GM18508 (cell line): ENCODE measurements around the gene PTTG1.
A peak's percentile ranks its signal among the peaks of the same experiment; 100 is the strongest.
"Not testable (repeated sequence)": the region's sequence is repeated elsewhere in the genome, so short reads cannot be mapped to it uniquely, and the experiment has no call there.

ENCODE experiments used
- ATAC-seq: cut with Tn5 transposase; IDR thresholded peaks from one replicate; pipeline ENCODE4 v1.9.1; 2021; ENCODE audit warnings: moderate number of reproducible peaks; ENCODE audit not compliant: insufficient read depth, unreplicated experiment

PTTG1 gene

DNA sequence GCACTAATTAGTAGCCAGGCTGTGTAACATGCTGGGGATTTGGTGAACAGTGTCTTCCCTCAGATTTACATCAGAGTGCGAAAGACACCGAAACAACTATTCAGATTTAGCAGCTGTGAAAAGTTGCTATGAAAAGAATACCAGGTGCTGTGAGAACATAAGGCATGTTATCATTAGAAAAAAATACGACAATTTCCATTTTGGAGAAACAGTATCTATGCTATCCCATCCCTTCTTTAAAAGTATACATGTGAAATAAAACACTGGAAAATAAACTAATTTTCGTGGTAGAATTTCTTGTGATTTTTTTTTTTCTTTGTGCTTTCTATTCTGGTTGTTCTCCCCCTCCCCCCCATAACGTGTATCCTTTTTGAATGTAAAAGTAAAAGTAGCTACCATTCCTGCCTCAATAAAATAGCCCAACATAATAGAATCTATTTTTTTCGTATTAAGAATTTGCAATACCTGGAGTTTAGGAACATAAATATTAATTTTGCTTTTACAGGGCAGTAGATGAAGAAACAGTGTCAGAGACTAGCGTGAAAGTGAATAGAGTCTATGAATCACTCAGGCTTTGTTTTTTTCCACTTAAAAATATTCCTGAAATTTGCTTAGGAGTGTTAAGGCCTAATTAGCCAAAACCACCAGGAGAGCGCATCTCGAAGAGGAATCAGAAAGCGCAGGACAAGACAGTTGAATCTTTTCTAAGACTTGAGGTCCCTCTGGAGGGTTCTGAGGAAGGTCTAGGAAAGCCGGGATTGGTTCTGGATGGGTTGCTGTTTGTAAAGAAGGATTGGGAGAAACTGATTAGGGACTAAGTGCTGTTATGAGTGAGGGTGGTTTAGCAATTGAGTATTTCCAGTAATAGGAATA, 2.0 kb upstream of the PTTG1 start:
- ATAC-seq = no peak

- ATAC-seq = no peak
These were observed 1.4 kb upstream of the PTTG1 start for GRCh38 chr5:160420331-160420610.

DNA sequence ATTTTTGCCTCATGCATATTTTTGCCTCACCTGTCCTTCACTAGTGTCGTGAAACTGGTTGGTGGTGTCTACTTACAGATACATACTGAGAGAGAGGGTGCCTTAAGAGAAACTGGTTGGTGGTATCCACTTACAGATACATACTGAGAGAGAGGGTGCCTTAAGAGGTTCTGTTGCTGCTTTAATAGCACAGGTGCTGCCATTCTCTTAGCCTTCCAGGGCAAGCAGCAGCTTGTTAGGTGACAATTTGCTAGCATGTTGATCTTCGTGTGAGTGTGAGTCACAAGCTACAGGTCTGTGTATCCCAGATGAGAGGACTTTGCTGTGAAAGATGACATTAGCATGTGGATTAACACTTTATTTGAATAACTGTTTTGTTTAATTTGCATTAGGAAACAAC, 1.4 kb downstream of the PTTG1 start:
- ATAC-seq = no peak

DNA sequence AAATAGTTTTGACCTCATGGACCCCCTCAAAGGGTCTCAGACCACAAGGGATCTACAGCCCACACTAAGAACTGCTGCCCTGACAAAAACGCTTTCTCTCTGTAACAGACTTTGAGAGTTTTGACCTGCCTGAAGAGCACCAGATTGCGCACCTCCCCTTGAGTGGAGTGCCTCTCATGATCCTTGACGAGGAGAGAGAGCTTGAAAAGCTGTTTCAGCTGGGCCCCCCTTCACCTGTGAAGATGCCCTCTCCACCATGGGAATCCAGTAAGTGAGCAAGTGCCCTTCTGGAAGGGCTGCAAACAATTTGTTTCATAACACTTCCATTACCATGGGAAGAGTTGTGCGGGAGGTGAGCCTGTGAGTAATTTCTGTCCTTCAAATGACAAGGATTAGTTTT, 6.0 kb downstream of the PTTG1 start:
- no peak for ATAC-seq

- no peak for ATAC-seq
These were observed 10.5 kb downstream of the PTTG1 start for GRCh38 chr5:160432196-160432595.

GRCh38 chr5:160432787-160433186, 11.1 kb downstream of the PTTG1 start:
- ATAC-seq = no peak

- ATAC-seq = peak; percentile 56
These were observed 12.4 kb downstream of the PTTG1 start for GRCh38 chr5:160434022-160434531.

DNA sequence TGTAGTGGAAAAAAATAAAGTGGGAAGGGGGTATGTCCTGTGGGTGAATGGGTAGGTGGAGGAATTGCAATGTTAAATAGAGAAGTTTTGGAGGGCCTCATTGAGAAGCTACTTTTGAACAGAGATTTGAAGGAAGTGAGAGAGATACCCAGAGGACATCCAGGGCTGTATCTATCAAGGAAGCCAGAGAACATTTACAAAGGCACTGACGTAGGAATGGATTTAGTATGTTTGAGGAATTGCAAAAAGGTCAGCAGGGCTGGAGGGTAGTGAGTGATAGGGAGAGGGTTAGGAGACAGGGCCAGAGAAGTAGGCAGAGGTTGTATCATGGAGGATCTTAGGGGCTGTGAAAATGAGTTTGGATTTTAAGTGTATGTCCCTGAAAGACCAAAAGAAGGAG, 13.9 kb downstream of the PTTG1 start:
- ATAC-seq = no peak

- ATAC-seq = no peak
These were observed 14.4 kb downstream of the PTTG1 start for GRCh38 chr5:160436017-160436416.

DNA sequence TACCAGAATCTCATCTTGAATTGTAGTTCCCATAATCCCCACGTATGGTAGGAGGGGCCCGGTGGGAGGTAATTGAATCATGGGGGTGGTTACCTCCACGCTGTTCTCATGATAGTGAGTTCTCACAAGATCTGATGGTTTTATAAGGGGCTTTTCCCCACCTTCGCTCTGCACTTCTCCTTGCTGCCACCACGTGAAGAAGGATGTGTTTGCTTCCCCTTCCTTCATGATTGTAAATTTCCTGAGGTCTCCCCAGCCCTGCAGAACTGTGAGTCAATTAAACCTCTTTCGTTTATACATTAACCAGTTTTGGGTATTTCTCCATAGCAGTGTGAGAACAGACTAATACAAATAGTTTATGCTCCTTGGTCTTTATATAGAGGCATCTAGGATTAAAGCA, 15.0 kb downstream of the PTTG1 start:
- ATAC-seq = not testable (repeated sequence)

GRCh38 chr5:160437271-160437670, 15.6 kb downstream of the PTTG1 start:
- no peak for ATAC-seq

- ATAC-seq = peak; percentile 17
These were observed 16.9 kb downstream of the PTTG1 start for GRCh38 chr5:160438316-160439204.

GRCh38 chr5:160439205-160439600, 17.5 kb downstream of the PTTG1 start:
- peak; percentile 40 for ATAC-seq

- peak; percentile 25 for ATAC-seq
These were observed 19.7 kb downstream of the PTTG1 start for GRCh38 chr5:160441311-160441781.

DNA sequence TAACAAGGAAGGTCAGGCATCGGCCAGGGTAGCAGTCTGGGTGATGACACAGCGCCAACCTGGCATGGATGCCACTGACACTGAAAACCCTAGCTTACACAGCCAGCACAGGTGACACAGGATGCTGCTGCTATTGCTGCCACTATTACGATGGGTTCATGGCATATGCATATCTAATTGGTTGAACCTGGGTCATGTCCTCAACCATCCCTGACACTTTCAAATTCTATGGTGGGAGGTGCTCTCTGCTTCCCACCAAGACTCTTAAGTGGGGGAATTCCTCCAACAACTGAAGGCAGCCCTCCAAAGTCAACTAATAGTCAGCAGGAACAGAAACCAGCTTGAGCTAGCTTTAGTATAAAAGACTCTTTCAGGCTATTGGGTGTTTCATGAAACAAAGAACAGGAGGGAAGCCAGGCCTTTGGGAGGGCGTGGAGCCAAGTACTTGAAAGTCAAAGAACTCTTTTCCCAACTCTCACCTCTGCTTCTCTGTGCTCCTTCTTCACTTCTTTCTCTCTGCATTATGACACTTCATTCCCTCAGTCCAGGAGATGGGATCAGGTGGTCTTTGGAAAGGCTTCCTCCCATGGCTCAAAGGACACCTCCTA, 21.3 kb downstream of the PTTG1 start:
- no peak for ATAC-seq

DNA sequence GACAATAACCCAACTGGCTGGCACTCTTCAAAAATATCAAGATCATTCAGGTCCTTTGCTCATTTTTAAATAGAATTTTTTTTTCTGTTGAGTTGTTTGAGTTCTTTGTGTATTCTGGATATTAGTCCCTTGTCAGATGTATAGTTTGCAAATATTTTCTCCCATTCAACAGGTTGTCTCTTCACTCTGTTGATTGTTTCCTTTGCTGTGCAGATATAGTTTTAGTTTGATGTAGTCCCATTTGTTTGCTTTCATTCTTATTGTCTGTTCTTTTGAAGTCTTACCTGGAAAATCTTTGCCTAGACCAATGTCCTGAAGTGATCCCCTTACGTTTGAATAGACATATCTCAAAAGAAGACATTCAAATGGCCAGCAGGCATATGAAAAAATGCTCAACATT, 22.8 kb downstream of the PTTG1 start:
- ATAC-seq = no peak

DNA sequence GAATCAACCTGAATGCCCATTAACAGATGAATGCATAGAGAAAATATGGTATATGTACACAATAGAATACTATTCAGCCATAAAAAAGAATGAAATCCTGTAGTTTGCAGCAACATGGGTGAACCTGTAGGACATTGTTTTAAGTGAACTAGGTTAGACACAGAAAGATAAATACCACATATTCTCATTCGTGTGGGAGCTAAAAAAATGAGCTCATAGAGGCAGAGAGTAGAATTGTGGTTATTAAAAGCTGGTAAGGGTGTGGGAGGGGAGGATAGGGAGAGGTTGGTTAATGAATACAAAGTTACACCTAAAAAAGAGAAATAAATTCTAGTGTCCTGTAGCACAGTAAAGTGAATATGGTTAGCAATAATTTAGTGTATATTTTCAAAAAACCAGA, 23.5 kb downstream of the PTTG1 start:
- ATAC-seq = peak; percentile 36

DNA sequence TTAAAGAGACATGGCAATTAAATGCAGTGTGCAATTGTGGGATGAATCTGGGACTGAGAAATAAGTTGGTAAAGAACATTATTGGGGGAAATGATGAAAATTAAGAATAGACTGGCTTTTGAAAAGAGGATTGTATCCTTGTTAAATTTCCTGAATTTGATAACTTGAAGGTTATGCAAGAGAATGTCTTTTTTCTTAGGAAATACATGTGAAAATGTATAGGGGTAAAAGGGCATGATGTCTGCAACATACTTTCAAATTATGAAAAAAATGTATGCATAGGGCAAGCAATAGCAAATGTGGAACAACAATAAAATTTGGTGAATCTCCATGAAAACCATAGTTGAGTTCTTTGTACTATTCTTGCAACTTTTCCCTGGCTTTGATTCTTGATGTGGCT, 24.1 kb downstream of the PTTG1 start:
- ATAC-seq = no peak

DNA sequence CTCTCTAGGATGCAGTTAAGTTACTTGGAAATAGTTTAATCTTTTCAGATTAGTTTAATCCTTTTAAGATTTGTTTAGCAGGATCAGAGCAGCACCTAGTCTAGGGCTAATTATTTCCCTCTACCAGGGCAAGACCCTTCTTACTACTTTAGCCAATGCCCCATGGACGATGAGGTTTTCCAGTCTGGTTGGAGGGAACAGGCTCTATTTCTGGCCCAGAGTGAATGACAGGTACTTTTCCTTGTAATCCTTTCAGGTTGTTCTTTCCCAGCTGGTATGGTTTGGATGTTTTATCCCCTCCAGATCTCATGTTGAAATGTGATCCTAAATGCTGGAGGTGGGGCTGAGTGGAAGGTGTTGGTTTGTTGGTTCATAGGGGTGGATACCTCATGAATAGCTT, 27.2 kb downstream of the PTTG1 start:
- ATAC-seq = no peak

GRCh38 chr5:160449458-160449857, 27.8 kb downstream of the PTTG1 start:
- ATAC-seq = no peak
